Activated CD8-positive, alpha-beta memory T cell treated with anti-CD3 and anti-CD28 coated beads for 36 hours (primary cell): Measurements from ENCODE around the gene NDUFAF8. TPM values are rescaled to one million over a fixed set of nuclear protein-coding genes. Genes with fewer than 3 reads are reported as not detected.

Source experiments
- total RNA-seq, 2 experiments: library from RNA; stranded (reverse); gene quantifications; one replicate each; pipeline ENCODE4 v1.2.3, GENCODE V29; 2021

NDUFAF8 gene
- total RNA-seq, 2 experiments from 2014 or later: 107 to 122 TPM

Other genes with a start within 250 kb of the NDUFAF8 start
- 10 to 100 TPM; 25.6 TPM for gene CHMP6, start 247.5 kb upstream of the NDUFAF8 start, total RNA-seq
- 1 to 10 TPM; 5.8 to 6.3 TPM for gene BAIAP2, start 204.2 kb upstream of the NDUFAF8 start, total RNA-seq
- not detected for gene PVALEF, start 73.8 kb upstream of the NDUFAF8 start, total RNA-seq
- gene AATK, start 73.1 kb upstream of the NDUFAF8 start, total RNA-seq: under 1 TPM; 0.15 to 0.38 TPM
- gene CEP131, start 16.4 kb upstream of the NDUFAF8 start, total RNA-seq: 10 to 100 TPM; 12.9 to 13.8 TPM
- 10 to 100 TPM; 30.2 to 36.0 TPM for gene TEPSIN, start 263 bp upstream of the NDUFAF8 start, total RNA-seq
- 10 to 100 TPM; 48.3 to 49.5 TPM for gene SLC38A10, start 56.0 kb downstream of the NDUFAF8 start, total RNA-seq
- gene BAHCC1, start 156.1 kb downstream of the NDUFAF8 start, total RNA-seq: not detected